Calu3 (cell line): ENCODE data around the gene HUNK. TPM values are rescaled to one million over a fixed set of nuclear protein-coding genes. Genes with fewer than 3 reads are reported as not detected.

Experiments
- BruUV-seq: library from RNA; stranded (reverse); fragments of 400-500 nt; replicated peaks from 2 replicates; lab custom pipeline; 2021; lab: Mats Ljungman, UMichigan
- CTCF ChIA-PET: fragments of 300-600 bp; sonication (Branson Sonifier 250); formaldehyde crosslinking; loops from one replicate; lab custom pipeline; 2022; ENCODE audit warnings: antibody characterized with exemption; lab: Charles Lee
- DNase-seq: peaks from one replicate; pipeline ENCODE4 v3.0.0; 2022
- H3K27ac Mint-ChIP-seq: one replicate; pipeline ENCODE4 v1.8.0; 2022; ENCODE audit warnings: mixed read lengths; ENCODE audit not compliant: unreplicated experiment
- H3K27me3 Mint-ChIP-seq: one replicate; pipeline ENCODE4 v1.8.0; 2022; ENCODE audit warnings: mixed read lengths; ENCODE audit not compliant: unreplicated experiment
- H3K36me3 Mint-ChIP-seq: one replicate; pipeline ENCODE4 v1.8.0; 2022; ENCODE audit warnings: mild to moderate bottlenecking, moderate library complexity, mixed read lengths; ENCODE audit not compliant: insufficient read depth, unreplicated experiment
- H3K4me1 Mint-ChIP-seq: one replicate; pipeline ENCODE4 v1.8.0; 2022; ENCODE audit warnings: mild to moderate bottlenecking, low read depth, mixed read lengths; ENCODE audit not compliant: unreplicated experiment
- H3K4me3 Mint-ChIP-seq: one replicate; pipeline ENCODE4 v1.8.0; 2022; ENCODE audit warnings: mild to moderate bottlenecking, low read depth, moderate library complexity, mixed read lengths; ENCODE audit not compliant: unreplicated experiment
- H3K9me3 Mint-ChIP-seq: one replicate; pipeline ENCODE4 v1.8.0; 2022; ENCODE audit warnings: low read depth, mixed read lengths; ENCODE audit not compliant: unreplicated experiment
- CTCF ChIP-seq: fragments of 200-600 bp; IDR thresholded peaks from one replicate; pipeline ENCODE4 v1.8.0; 2022; ENCODE audit warnings: antibody characterized with exemption; ENCODE audit not compliant: unreplicated experiment
- intact Hi-C: fragments of 100-400 bp; cut with micrococcal nuclease; formaldehyde crosslinking; loops from one replicate; pipeline ENCODE4 v1.10.0; 2022; ENCODE audit not compliant: unreplicated experiment
- total RNA-seq: library from RNA; stranded (reverse); gene quantifications from 2 replicates; pipeline ENCODE4 v1.2.3, GENCODE V29; 2022

HUNK gene
- total RNA-seq, 1 experiment from 2014 or later: 2.3 TPM

GRCh38 chr21:31879911-31880310 lies 7.1 kb downstream of the HUNK start:
- no peak for TF ChIP-seq CTCF
- no peak overlapping the region for H3K4me3 Mint-ChIP-seq
- no peak for DNase-seq
- H3K9me3 Mint-ChIP-seq: no peaks in the 10 kb centered on the region
- H3K27ac Mint-ChIP-seq: no peak overlapping the region
- intact Hi-C loops: no loop called here
- CTCF ChIA-PET: no interaction called here
- BruUV-seq: no TSS peak
- H3K4me1 Mint-ChIP-seq: peaks cover 7% of the 10 kb centered on the region
- H3K36me3 Mint-ChIP-seq: no peaks in the 10 kb centered on the region
- no peaks in the 10 kb centered on the region for H3K27me3 Mint-ChIP-seq

GRCh38 chr21:31880816-31881215 lies 8.0 kb downstream of the HUNK start:
- no peaks in the 10 kb centered on the region for H3K36me3 Mint-ChIP-seq

GRCh38 chr21:31882711-31883110 lies 9.9 kb downstream of the HUNK start:
- CTCF ChIA-PET: no interaction called here
- Mint-ChIP-seq H3K27me3 (no peaks in the 10 kb centered on the region), H3K4me1 (peaks cover 1% of the 10 kb centered on the region), H3K27ac (no peak overlapping the region), H3K36me3 (no peaks in the 10 kb centered on the region), H3K4me3 (no peak overlapping the region), H3K9me3 (no peaks in the 10 kb centered on the region)
- intact Hi-C loops: no loop called here
- no peak for TF ChIP-seq CTCF
- no TSS peak for BruUV-seq
- no peak for DNase-seq

More at GRCh38 chr21:31880816-31881215, 8.0 kb downstream of the HUNK start:
- intact Hi-C loops: no loop called here
- H3K4me1 Mint-ChIP-seq: peaks cover 7% of the 10 kb centered on the region
- CTCF ChIA-PET: interaction anchor here (0.5 kb wide), 1 partner anchor 12 kb away, joined by 7 read pairs; no protein-coding TSS in a partner anchor
- no peak overlapping the region for H3K4me3 Mint-ChIP-seq
- H3K9me3 Mint-ChIP-seq: no peaks in the 10 kb centered on the region
- no peaks in the 10 kb centered on the region for H3K27me3 Mint-ChIP-seq
- no peak for DNase-seq
- no peak overlapping the region for H3K27ac Mint-ChIP-seq
- no TSS peak for BruUV-seq
- no peak for TF ChIP-seq CTCF

- no peaks in the 10 kb centered on the region for H3K27me3 Mint-ChIP-seq
- H3K36me3 Mint-ChIP-seq: no peaks in the 10 kb centered on the region
- BruUV-seq: no TSS peak
- CTCF ChIA-PET: no interaction called here
- H3K4me1 Mint-ChIP-seq: no peaks in the 10 kb centered on the region
- no peak overlapping the region for H3K4me3 Mint-ChIP-seq
- H3K27ac Mint-ChIP-seq: no peak overlapping the region
- no peak for DNase-seq
- intact Hi-C loops: no loop called here
- H3K9me3 Mint-ChIP-seq: no peaks in the 10 kb centered on the region
- TF ChIP-seq CTCF: no peak
These were observed 12.3 kb downstream of the HUNK start for GRCh38 chr21:31885146-31885545.
